ENCODE results near the gene PGK1. TPM values are rescaled to one million over a fixed set of nuclear protein-coding genes. Genes with fewer than 3 reads are reported as not detected.

Gene PGK1
- total and polyA plus RNA-seq, 2 experiments from 2014 or later = 249 to 336 TPM

DNA sequence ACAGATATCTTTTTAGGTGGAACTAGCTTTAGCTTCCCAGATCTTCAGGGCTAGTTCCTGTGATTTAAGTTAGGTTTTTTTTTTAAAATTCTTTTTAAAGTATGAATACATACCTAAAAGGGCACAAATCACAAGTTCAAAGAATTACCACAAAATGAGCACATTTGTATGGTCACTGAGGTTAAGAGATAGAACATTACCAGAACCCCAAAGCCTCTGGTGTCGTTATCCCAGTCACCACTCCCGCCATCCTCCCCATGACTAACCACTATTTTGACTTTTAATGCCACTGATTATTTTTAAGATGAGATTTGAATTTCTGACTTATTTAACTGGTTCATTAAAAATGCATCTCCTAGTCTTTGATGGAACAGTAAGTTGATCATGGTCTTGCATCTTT lies 5.4 kb downstream of the PGK1 start:
- H3K27ac Mint-ChIP-seq = no peak overlapping the region
- Histone ChIP-seq H2AFZ (no peak overlapping the region), H3K79me2 (replicated peaks; ENCODE audit: insufficient read depth) (peaks cover 99% of the 10 kb centered on the region), H3F3A (replicated peaks; ENCODE audit: low read depth) (no peaks in the 10 kb centered on the region), H3K27me3 (ENCODE audit: insufficient read depth) (no peaks in the 10 kb centered on the region), H3K9me2 (ENCODE audit: insufficient read depth) (no peaks in the 10 kb centered on the region), H4K20me1 (replicated peaks; ENCODE audit: insufficient read depth) (peaks cover 47% of the 10 kb centered on the region), H3K27ac (ENCODE audit: low read depth) (no peak overlapping the region), H3K4me3 (no peak overlapping the region), H3K4me2 (no peak overlapping the region), H3K36me3 (ENCODE audit: insufficient read depth) (peaks cover 29% of the 10 kb centered on the region; the same call in 1 of the 2 replicates), H3K4me1 (ENCODE audit: insufficient read depth) (peaks cover 25% of the 10 kb centered on the region)
- no peak for DNase-seq (ENCODE audit: low spot score)
- TF ChIP-seq ZNF331 (CRISPR knock-in tag; IDR thresholded peaks at IDR 0.05; ENCODE audit: low read depth) (no peak), STAT1 (IDR thresholded peaks at IDR 0.05; ENCODE audit: unreplicated experiment) (no peak), EZH2phosphoT487 (IDR thresholded peaks at IDR 0.05; ENCODE audit: unreplicated experiment) (no peak), CREB1 (CRISPR knock-in tag; IDR thresholded peaks at IDR 0.05; ENCODE audit: low read depth) (no peak), ZNF114 (CRISPR knock-in tag; IDR thresholded peaks at IDR 0.05) (no peak), JUNB (IDR thresholded peaks at IDR 0.05; ENCODE audit: unreplicated experiment) (no peak), NANOG (IDR thresholded peaks at IDR 0.05; ENCODE audit: borderline replicate concordance) (no peak)
- TF ChIP-seq, protein P1, sequence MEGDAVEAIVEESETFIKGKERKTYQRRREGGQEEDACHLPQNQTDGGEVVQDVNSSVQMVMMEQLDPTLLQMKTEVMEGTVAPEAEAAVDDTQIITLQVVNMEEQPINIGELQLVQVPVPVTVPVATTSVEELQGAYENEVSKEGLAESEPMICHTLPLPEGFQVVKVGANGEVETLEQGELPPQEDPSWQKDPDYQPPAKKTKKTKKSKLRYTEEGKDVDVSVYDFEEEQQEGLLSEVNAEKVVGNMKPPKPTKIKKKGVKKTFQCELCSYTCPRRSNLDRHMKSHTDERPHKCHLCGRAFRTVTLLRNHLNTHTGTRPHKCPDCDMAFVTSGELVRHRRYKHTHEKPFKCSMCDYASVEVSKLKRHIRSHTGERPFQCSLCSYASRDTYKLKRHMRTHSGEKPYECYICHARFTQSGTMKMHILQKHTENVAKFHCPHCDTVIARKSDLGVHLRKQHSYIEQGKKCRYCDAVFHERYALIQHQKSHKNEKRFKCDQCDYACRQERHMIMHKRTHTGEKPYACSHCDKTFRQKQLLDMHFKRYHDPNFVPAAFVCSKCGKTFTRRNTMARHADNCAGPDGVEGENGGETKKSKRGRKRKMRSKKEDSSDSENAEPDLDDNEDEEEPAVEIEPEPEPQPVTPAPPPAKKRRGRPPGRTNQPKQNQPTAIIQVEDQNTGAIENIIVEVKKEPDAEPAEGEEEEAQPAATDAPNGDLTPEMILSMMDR (conservative IDR thresholded peaks at IDR 0.05; ENCODE audit: low read depth in 2 of 2) = no peak
- TF ChIP-seq, protein P2, sequence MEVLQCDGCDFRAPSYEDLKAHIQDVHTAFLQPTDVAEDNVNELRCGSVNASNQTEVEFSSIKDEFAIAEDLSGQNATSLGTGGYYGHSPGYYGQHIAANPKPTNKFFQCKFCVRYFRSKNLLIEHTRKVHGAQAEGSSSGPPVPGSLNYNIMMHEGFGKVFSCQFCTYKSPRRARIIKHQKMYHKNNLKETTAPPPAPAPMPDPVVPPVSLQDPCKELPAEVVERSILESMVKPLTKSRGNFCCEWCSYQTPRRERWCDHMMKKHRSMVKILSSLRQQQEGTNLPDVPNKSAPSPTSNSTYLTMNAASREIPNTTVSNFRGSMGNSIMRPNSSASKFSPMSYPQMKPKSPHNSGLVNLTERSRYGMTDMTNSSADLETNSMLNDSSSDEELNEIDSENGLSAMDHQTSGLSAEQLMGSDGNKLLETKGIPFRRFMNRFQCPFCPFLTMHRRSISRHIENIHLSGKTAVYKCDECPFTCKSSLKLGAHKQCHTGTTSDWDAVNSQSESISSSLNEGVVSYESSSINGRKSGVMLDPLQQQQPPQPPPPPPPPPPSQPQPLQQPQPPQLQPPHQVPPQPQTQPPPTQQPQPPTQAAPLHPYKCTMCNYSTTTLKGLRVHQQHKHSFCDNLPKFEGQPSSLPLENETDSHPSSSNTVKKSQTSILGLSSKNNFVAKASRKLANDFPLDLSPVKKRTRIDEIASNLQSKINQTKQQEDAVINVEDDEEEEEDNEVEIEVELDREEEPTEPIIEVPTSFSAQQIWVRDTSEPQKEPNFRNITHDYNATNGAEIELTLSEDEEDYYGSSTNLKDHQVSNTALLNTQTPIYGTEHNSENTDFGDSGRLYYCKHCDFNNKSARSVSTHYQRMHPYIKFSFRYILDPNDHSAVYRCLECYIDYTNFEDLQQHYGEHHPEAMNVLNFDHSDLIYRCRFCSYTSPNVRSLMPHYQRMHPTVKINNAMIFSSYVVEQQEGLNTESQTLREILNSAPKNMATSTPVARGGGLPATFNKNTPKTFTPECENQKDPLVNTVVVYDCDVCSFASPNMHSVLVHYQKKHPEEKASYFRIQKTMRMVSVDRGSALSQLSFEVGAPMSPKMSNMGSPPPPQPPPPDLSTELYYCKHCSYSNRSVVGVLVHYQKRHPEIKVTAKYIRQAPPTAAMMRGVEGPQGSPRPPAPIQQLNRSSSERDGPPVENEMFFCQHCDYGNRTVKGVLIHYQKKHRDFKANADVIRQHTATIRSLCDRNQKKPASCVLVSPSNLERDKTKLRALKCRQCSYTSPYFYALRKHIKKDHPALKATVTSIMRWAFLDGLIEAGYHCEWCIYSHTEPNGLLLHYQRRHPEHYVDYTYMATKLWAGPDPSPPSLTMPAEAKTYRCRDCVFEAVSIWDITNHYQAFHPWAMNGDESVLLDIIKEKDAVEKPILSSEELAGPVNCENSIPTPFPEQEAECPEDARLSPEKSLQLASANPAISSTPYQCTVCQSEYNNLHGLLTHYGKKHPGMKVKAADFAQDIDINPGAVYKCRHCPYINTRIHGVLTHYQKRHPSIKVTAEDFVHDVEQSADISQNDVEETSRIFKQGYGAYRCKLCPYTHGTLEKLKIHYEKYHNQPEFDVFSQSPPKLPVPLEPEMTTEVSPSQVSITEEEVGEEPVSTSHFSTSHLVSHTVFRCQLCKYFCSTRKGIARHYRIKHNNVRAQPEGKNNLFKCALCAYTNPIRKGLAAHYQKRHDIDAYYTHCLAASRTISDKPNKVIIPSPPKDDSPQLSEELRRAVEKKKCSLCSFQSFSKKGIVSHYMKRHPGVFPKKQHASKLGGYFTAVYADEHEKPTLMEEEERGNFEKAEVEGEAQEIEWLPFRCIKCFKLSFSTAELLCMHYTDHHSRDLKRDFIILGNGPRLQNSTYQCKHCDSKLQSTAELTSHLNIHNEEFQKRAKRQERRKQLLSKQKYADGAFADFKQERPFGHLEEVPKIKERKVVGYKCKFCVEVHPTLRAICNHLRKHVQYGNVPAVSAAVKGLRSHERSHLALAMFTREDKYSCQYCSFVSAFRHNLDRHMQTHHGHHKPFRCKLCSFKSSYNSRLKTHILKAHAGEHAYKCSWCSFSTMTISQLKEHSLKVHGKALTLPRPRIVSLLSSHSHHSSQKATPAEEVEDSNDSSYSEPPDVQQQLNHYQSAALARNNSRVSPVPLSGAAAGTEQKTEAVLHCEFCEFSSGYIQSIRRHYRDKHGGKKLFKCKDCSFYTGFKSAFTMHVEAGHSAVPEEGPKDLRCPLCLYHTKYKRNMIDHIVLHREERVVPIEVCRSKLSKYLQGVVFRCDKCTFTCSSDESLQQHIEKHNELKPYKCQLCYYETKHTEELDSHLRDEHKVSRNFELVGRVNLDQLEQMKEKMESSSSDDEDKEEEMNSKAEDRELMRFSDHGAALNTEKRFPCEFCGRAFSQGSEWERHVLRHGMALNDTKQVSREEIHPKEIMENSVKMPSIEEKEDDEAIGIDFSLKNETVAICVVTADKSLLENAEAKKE (CRISPR knock-in tag; IDR thresholded peaks at IDR 0.05) = no peak
- TF ChIP-seq, protein P3, sequence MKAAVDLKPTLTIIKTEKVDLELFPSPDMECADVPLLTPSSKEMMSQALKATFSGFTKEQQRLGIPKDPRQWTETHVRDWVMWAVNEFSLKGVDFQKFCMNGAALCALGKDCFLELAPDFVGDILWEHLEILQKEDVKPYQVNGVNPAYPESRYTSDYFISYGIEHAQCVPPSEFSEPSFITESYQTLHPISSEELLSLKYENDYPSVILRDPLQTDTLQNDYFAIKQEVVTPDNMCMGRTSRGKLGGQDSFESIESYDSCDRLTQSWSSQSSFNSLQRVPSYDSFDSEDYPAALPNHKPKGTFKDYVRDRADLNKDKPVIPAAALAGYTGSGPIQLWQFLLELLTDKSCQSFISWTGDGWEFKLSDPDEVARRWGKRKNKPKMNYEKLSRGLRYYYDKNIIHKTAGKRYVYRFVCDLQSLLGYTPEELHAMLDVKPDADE (IDR thresholded peaks at IDR 0.05) = no peak
- H3K4me1 Mint-ChIP-seq = peaks cover 32% of the 10 kb centered on the region; the same call in 2 of the 3 replicates
- no peaks in the 10 kb centered on the region for H3K9me3 Mint-ChIP-seq
- H3K27me3 Mint-ChIP-seq (ENCODE audit: insufficient read depth, low read depth, poor library complexity) = peaks cover 4% of the 10 kb centered on the region
- ATAC-seq = no peak
- H3K36me3 Mint-ChIP-seq (ENCODE audit: low read depth) = peaks cover 62% of the 10 kb centered on the region
- no peak overlapping the region for H3K4me3 Mint-ChIP-seq
